Measurements from ENCODE around the gene RAB3GAP1. TPM values are rescaled to one million over a fixed set of nuclear protein-coding genes. Genes with fewer than 3 reads are reported as not detected.

Gene RAB3GAP1
- total RNA-seq, 1 experiment from 2014 or later = 38.6 TPM

GRCh38 chr2:135144343-135144742 lies 92.3 kb downstream of the RAB3GAP1 start:
- Histone ChIP-seq H3K9me3 (ENCODE audit: control insufficient read depth, insufficient read depth, low read depth, low read length) (peaks cover 6% of the 10 kb centered on the region; the same call in 1 of the 2 replicates), H3K27ac (ENCODE audit: low read length) (no peak overlapping the region), H3K27me3 (ENCODE audit: control insufficient read depth, insufficient read depth, low read length) (no peaks in the 10 kb centered on the region), H3K4me1 (ENCODE audit: control insufficient read depth, insufficient read depth, low read length) (no peaks in the 10 kb centered on the region), H3K4me3 (ENCODE audit: low read depth in 2 of 2, low read length in 2 of 2) (no peak overlapping the region), H3K36me3 (ENCODE audit: control insufficient read depth, insufficient read depth, low read length) (no peaks in the 10 kb centered on the region; the same call in 1 of the 2 replicates)
- TF ChIP-seq TCF7L2 (IDR thresholded peaks at IDR 0.05; ENCODE audit: low read depth, low read length) (no peak), POLR2AphosphoS5 (IDR thresholded peaks at IDR 0.05; ENCODE audit: low read depth, low read length) (no peak), SIN3A (IDR thresholded peaks at IDR 0.05; ENCODE audit: borderline replicate concordance, insufficient read depth, low read depth, low read length) (no peak), REST (IDR thresholded peaks at IDR 0.05; ENCODE audit: insufficient read depth in 1 of 2, low read depth in 2 of 2, low read length in 1 of 2) (no peak), CTCF (IDR thresholded peaks at IDR 0.05) (no peak)
- DNase-seq (ENCODE audit: low read depth, low spot score) = no peak
- no peak for ATAC-seq
- ChIA-PET POLR2A (no interaction called here), CTCF (no interaction called here)
- intact Hi-C loops (cut with micrococcal nuclease; ENCODE audit: unreplicated experiment) = no loop called here
- in situ Hi-C loops (cut with HindIII; ENCODE audit: low pct_unique_long_range_greater_than_20kb, low sequenced_read_pairs) = no loop called here
- no TSS peak for BruUV-seq (replicated peaks)

GRCh38 chr2:135149251-135149650 lies 97.2 kb downstream of the RAB3GAP1 start:
- no peak for TF ChIP-seq TCF7L2 (IDR thresholded peaks at IDR 0.05; ENCODE audit: low read depth, low read length)
- no peak for TF ChIP-seq CTCF (IDR thresholded peaks at IDR 0.05)
- intact Hi-C loops (cut with micrococcal nuclease; ENCODE audit: unreplicated experiment) = no loop called here
- no peak overlapping the region for H3K4me3 ChIP-seq (ENCODE audit: low read depth in 2 of 2, low read length in 2 of 2)
- ChIA-PET CTCF (no interaction called here), POLR2A (interaction anchor here (0.6 kb wide), 1 partner anchor 50 kb away, joined by 5 read pairs; no protein-coding TSS in a partner anchor)
- no peaks in the 10 kb centered on the region for H3K4me1 ChIP-seq (ENCODE audit: control insufficient read depth, insufficient read depth, low read length)
- DNase-seq (ENCODE audit: low read depth, low spot score) = no peak
- H3K9me3 ChIP-seq (ENCODE audit: control insufficient read depth, insufficient read depth, low read depth, low read length) = no peaks in the 10 kb centered on the region
- no peaks in the 10 kb centered on the region for H3K27me3 ChIP-seq (ENCODE audit: control insufficient read depth, insufficient read depth, low read length)
- no peak overlapping the region for H3K27ac ChIP-seq (ENCODE audit: low read length)
- in situ Hi-C loops (cut with HindIII; ENCODE audit: low pct_unique_long_range_greater_than_20kb, low sequenced_read_pairs) = no loop called here
- H3K36me3 ChIP-seq (ENCODE audit: control insufficient read depth, insufficient read depth, low read length) = peaks cover 12% of the 10 kb centered on the region
- BruUV-seq (replicated peaks) = no TSS peak
- no peak for ATAC-seq
